ENCODE results near the gene UPP2. TPM values are rescaled to one million over a fixed set of nuclear protein-coding genes. Genes with fewer than 3 reads are reported as not detected.

UPP2 gene
- polyA plus RNA-seq, 12 donors = 0.06 to 0.08 (median 0.08) TPM; not detected in 9

DNA sequence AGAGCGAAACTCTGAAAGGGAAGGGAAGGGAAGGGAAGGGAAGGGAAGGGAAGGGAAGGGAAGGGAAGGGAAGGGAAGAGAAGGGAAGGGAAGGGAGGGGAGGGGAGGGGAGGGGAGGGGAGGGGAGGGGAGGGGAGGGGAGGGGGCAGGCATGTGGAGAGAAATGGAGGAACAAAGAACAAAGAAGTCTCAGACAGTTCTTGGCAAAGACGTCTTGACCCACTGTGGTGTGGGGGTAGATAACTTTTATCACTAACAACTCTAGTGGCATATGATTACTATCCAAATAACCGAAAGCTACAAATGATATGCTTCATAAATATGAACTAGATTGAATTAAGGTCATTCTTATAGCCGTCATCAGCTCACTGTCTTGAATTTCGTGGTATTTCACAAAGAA is 3.2 kb downstream of the UPP2 start:
- no peak for DNase-seq

DNA sequence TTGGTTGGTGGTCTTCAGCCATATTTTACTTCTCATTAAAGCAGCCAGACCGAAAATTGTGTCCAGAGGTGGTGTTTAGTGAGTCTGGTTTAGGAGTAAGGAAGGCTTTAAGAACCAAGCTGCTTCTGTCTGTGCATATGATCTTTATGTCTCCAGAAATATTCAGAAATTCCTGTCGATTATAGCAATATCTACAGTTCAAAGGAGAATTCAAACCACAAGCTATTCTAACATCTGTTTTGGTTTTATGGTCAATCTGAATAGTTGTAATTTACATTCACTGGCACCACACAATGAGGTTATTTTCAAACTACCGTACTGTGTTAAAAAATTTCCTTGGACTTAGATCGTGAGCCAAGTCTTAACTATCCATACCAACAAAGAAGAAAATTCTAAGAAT is 11.3 kb downstream of the UPP2 start:
- DNase-seq = no peak

- DNase-seq = no peak
These were observed 12.1 kb downstream of the UPP2 start for GRCh38 chr2:158113741-158114295.

- DNase-seq = no peak
These were observed 12.8 kb downstream of the UPP2 start for GRCh38 chr2:158114516-158114915.

GRCh38 chr2:158115202-158115767 is 13.6 kb downstream of the UPP2 start:
- no peak for DNase-seq

DNA sequence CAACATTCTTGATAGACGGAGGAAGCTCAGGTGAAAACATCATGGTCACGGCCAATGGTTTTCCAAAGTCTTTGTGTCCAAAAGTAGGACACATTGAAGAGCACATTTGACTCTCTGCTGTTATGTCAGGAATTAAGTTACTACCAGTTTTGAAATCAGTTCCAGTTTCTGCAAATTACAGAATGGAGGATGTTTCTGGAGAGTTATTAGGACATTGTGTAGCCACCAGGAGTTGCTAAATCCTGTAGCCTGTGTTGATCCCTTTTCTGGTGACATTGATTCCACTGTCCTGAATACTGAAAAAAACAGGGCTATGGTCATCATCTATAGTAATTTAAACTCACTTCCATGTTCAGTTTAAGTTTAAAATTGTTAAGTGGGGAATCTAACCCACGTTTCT is 15.3 kb downstream of the UPP2 start:
- DNase-seq = no peak

DNA sequence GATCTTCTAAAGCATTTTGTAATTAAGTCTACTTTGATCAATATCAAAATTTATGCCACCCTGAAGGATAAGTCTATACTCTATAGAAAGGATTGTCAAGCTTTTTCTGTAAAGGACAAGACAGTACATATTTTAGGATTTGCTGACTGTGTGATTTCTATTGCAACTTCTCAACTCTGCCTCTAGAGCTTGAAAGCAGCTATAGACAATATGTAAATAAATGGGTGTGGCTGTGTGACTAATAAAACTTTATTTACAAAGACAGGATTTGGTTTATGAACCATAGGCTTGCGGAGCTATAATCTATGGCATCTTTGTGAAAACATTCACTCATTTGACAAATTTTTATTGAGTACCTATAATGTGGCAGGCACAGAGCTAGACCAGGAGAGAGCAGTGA is 18.4 kb downstream of the UPP2 start:
- DNase-seq = no peak

DNA sequence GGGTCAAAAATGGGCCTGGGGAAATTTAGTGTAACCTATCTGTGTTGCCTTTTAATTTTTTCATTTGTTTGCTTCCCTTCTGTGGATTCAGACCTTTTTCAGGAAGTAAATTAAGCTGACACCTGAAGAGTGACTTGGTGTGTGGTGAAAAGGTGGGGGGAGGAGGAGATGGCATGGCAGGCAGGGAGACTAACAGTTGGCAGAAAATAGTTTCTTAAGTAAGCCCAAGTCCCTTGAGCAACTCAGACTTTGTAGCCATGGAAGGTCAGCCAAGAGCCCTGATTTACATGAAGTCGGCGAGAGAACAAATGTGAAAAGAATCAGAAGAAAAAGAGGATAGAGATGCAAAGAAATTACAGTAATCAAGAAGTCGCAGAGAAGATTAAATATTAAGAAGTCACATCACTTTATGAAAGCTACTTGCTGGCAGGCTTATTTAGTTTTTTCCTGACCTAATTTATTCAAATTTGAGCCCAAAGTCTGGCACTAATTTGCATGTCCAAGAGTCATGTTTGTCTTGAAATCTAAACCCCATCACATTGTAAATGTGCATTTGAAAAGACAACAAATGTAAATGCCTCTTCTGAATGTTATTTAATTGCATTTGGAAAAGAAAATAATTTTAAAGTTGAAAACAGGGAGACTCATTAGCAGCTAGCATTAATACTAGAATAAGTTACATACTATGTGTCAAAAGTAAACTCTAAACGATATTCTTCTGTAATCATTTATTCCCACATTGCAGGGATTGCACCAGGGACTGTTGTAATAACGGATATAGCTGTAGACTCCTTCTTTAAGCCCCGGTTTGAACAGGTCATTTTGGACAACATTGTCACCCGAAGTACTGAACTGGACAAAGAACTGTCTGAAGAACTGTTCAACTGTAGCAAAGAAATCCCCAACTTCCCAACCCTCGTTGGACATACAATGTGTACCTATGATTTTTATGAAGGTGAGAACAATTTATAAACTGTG is 19.3 kb downstream of the UPP2 start:
- no peak for DNase-seq

- no peak for DNase-seq
These were observed 23.2 kb downstream of the UPP2 start for GRCh38 chr2:158124896-158125295.

DNA sequence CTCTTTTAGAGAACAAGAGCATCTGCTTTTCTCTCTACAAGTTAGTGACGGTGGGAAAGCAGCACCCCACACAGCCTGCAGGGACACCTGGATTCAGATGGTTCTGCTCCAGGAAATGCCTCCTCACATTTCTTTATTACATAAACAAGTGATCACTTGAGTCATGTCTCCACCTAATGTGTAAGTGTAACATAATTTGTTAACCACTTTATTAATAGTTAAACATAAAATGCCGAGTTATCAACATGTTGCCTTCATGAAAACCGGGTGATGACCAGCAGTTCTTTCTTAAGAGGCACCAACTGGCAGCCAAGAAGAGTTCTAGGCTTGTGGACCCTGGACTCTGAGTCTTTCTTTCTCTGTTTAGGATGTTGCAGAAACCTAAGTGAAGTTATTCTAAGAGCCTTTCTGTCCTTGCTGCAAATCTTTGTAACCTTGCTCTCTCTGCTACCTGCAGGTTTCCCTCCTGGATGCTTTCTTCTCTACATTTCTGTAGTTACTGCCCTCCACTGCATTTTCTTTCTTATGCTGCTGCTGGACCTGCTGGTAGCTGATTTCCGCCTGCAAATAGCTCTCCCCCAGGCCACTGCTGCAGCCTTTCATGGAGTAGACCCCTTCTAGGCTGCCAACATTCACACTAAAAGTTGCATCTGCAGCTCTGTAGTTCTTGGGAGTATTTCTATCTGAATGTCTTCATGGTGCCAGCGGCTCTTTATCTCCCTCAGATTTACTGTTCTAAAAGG is 24.3 kb downstream of the UPP2 start:
- no peak for DNase-seq

DNA sequence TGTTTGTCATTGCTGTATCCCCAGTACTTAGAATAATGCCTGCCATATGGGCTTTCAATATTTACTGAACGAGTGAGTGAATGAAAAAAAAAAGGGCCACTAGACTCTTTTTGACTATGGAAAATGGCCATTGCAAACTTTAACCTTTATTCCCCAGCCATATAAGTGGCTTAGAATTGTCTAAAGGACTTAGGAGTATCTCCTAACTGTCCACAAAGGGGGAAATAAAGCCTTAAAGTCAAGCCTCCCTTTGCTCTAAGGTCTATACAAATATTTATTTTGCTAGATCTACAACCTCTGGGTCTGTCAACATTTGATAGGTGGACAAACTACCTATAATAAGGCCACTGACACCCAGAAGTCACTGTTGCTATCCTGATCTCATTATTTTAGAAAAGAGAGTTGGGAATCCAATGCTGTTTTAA is 25.7 kb downstream of the UPP2 start:
- DNase-seq = no peak

- DNase-seq = no peak
These were observed 26.7 kb downstream of the UPP2 start for GRCh38 chr2:158128168-158128973.

GRCh38 chr2:158129037-158129436 is 27.4 kb downstream of the UPP2 start:
- no peak for DNase-seq

- DNase-seq = no peak
These were observed 29.3 kb downstream of the UPP2 start for GRCh38 chr2:158130832-158131473.

- no peak for DNase-seq
These were observed 29.8 kb downstream of the UPP2 start for GRCh38 chr2:158131483-158131912.

DNA sequence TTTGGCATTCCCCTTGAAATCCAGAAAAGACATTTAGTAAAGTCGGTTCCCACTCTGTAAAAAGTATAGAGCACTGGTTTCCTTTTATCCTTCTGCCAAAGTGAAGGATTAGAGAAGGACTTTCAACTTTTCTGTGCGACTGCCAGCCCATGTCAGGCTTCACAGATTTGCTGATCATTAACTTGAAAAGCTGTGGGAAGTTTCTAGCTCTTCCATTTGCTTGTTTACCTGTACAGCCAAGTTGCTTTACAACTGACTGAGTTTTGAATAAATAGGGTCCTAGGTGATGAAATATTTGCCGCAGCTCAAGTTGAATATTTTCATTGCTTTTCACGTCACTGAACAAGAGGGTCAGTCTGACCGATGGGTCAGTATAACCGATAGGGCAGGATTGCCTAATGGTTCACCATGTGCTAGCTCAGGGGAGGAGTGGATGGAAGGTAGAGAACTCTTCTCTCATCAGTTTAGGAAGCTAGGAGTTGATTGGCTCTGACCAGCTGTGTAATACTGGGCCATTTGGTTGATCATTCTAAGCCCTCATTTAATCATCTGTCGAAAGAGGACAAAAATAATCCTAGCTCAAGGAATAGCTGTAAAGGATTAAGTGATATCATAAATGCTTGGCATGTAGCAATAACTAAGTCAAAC is 30.4 kb downstream of the UPP2 start:
- no peak for DNase-seq

DNA sequence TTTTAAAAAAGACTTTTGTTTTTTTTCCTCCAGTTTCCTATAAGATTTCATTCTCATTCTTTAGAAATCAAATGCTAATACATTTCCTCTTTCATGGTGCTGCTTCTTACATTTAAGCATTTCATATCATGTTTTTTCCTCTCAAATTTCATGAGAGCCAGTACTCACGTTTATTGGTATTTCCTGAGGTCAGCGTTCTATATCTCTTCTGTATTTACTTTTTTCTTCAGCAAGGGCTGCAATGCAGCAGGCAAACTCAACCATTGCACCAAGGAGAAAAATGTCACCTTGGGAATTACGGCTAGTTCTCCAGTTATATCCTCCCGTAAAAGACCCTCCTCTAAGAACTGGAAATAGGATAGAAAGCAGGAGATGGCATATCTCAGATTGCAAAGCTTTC is 32.4 kb downstream of the UPP2 start:
- no peak for DNase-seq

- DNase-seq = no peak
These were observed 33.0 kb downstream of the UPP2 start for GRCh38 chr2:158134655-158135054.

- DNase-seq = no peak
These were observed 33.4 kb downstream of the UPP2 start for GRCh38 chr2:158135096-158135495.

DNA sequence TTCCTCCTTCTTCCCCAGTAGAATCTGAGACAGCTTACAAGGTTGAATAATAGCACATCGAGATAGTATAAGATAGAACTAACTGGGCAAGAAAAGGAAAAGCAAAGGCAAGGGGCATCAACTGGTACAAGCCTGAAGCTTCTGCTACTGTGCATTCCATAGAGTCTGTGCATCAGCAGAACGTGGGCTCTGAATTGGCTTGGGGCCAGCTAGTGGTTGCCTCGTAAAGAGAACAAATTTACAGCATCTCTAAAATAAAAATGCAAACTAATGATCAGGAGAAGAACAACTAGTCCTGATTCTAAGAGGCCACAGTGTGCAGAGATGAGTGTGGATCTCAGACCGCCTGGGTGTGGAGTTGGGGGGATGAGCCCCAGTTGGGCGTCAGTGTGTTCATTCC is 36.6 kb downstream of the UPP2 start:
- DNase-seq = no peak
